HCT116 (cell line): ENCODE measurements around the gene PRR35. TPM values are rescaled to one million over a fixed set of nuclear protein-coding genes. Genes with fewer than 3 reads are reported as not detected.
A peak's percentile ranks its signal among the peaks of the same experiment; 100 is the strongest.

Source experiments
- ATAC-seq: fragments of 200-7000 bp; cut with Tn5 transposase; 2 replicates; pipeline ENCODE4 v1.9.1; 2020; ENCODE audit warnings: mild to moderate bottlenecking, moderate library complexity
- BruUV-seq: library from RNA; stranded (reverse); fragments of 400-500 nt; replicated peaks from 2 replicates; lab custom pipeline; 2021; lab: Mats Ljungman, UMichigan
- CTCF ChIA-PET: fragments of 300-600 bp; sonication (Branson Sonifier 250); formaldehyde crosslinking; loops from one replicate; lab custom pipeline; 2021; ENCODE audit warnings: antibody characterized with exemption; lab: Charles Lee
- POLR2A ChIA-PET: fragments of 300-600, 350-600 bp; sonication (Branson Sonifier 250); formaldehyde crosslinking; loops from one replicate; lab custom pipeline; 2021; ENCODE audit warnings: antibody characterized with exemption; lab: Charles Lee
- RAD21 ChIA-PET, 2 experiments: fragments of 300-600 bp; sonication (Branson Sonifier 250); formaldehyde crosslinking; loops; one replicate each; lab custom pipeline; 2023; ENCODE audit warnings: low total read pairs in 2 of 2; ENCODE audit not compliant: uncharacterized antibody in 2 of 2, unreplicated experiment in 2 of 2, low non-redundant PET in 1 of 2; lab: Charles Lee
- DNase-seq: peaks from one replicate; pipeline ENCODE4 v3.0.0-alpha.2; 2010; ENCODE audit warnings: low read depth, low spot score
- H2AFZ ChIP-seq: fragments of 200-600 bp; shearing (Covaris generic), sonication (generic); 2 replicates; pipeline ENCODE4 v1.6.1; 2017; ENCODE audit warnings: low read depth, mixed run types, mixed read lengths, antibody characterized with exemption, low read length; ENCODE audit not compliant: poor library complexity, severe bottlenecking
- H3K27ac ChIP-seq: 2 replicates; pipeline ENCODE4 v1.5.1; 2012; ENCODE audit warnings: low read depth, low read length
- H3K27me3 ChIP-seq: fragments of 200-600 bp; sonication (generic); 2 replicates; pipeline ENCODE4 v1.6.1; 2016; ENCODE audit warnings: mixed run types, low read length, mixed read lengths; ENCODE audit not compliant: insufficient read depth
- H3K36me3 ChIP-seq, 2 experiments: fragments of 200-500 bp in 1 of 2; fragments of 200-600 bp in 1 of 2; sonication (Bioruptor generic) in 1 of 2; sonication (generic) in 1 of 2; 2 replicates each; pipeline versions ENCODE4 v1.5.1 to v1.6.1; 2014 to 2016; ENCODE audit warnings: low read length in 2 of 2, inconsistent platforms in 1 of 2, mixed read lengths in 1 of 2, mixed run types in 1 of 2; ENCODE audit not compliant: insufficient read depth in 2 of 2, control insufficient read depth in 1 of 2
- H3K4me1 ChIP-seq, 2 experiments: fragments of 200-600 bp in 1 of 2; sonication (generic) in 1 of 2; 2 replicates each; pipeline versions ENCODE4 v1.5.1 to v1.6.1; 2012 to 2017; ENCODE audit warnings: low read length in 2 of 2, inconsistent platforms in 1 of 2, mild to moderate bottlenecking in 1 of 2, mixed read lengths in 1 of 2, mixed run types in 1 of 2, moderate library complexity in 1 of 2; ENCODE audit not compliant: insufficient read depth in 2 of 2, control insufficient read depth in 1 of 2
- H3K4me2 ChIP-seq: fragments of 200-600 bp; sonication (generic); 2 replicates; pipeline ENCODE4 v1.6.1; 2017; ENCODE audit warnings: mixed run types, low read length, mixed read lengths
- H3K4me3 ChIP-seq, 2 experiments: fragments of 200-600 bp in 1 of 2; sonication (generic) in 1 of 2; replicated peaks in 1 of 2; 2 replicates each; pipeline ENCODE4 v1.5.1; 2011 to 2016; ENCODE audit warnings: low read length in 2 of 2, control low read depth in 1 of 2, low read depth in 1 of 2, mild to moderate bottlenecking in 1 of 2, mixed read lengths in 1 of 2, mixed run types in 1 of 2
- H3K79me2 ChIP-seq: fragments of 200-600 bp; sonication (generic); 2 replicates; pipeline ENCODE4 v1.6.1; 2017; ENCODE audit warnings: mild to moderate bottlenecking, mixed run types, low read length, moderate library complexity, mixed read lengths; ENCODE audit not compliant: insufficient read depth
- H3K9ac ChIP-seq: fragments of 200-600 bp; sonication (generic); 2 replicates; pipeline ENCODE4 v1.6.1; 2016; ENCODE audit warnings: low read length, mixed read lengths
- H3K9me2 ChIP-seq: fragments of 200-600 bp; sonication (generic), shearing (Covaris generic); 2 replicates; pipeline ENCODE4 v1.6.1; 2017; ENCODE audit warnings: mixed run types, mild to moderate bottlenecking, moderate library complexity; ENCODE audit not compliant: insufficient read depth
- H3K9me3 ChIP-seq, 2 experiments: fragments of 200-500 bp in 1 of 2; fragments of 200-600 bp in 1 of 2; sonication (Bioruptor generic) in 1 of 2; sonication (generic) in 1 of 2; 2 replicates each; pipeline ENCODE4 v1.6.1; 2014 to 2017; ENCODE audit warnings: low read length in 2 of 2, mixed read lengths in 2 of 2, inconsistent platforms in 1 of 2, low read depth in 1 of 2, mild to moderate bottlenecking in 1 of 2, mixed run types in 1 of 2, moderate library complexity in 1 of 2; ENCODE audit not compliant: control insufficient read depth in 1 of 2, insufficient read depth in 1 of 2
- H4K20me1 ChIP-seq: fragments of 200-600 bp; sonication (generic), shearing (Covaris generic); 2 replicates; pipeline ENCODE4 v1.6.1; 2017; ENCODE audit warnings: mixed run types, mild to moderate bottlenecking, moderate library complexity; ENCODE audit not compliant: insufficient read depth
- MAX ChIP-seq: IDR thresholded peaks from 2 replicates; pipeline ENCODE4 v1.6.1; 2012
- POLR2A ChIP-seq: IDR thresholded peaks from 2 replicates; pipeline ENCODE4 v1.7.0; 2011; ENCODE audit warnings: borderline replicate concordance; ENCODE audit not compliant: insufficient read depth, insufficient read length; ENCODE audit errors: extremely low read depth
- POLR2AphosphoS5 ChIP-seq: IDR thresholded peaks from 2 replicates; pipeline ENCODE4 v1.6.1; 2011; ENCODE audit warnings: mild to moderate bottlenecking, low read depth, low read length, moderate library complexity
- intact Hi-C: fragments of 100-400 bp; cut with micrococcal nuclease; formaldehyde crosslinking; loops from 2 replicates; pipeline ENCODE4 v1.10.0; 2022
- total RNA-seq: library from RNA; stranded (reverse); gene quantifications from one replicate; pipeline ENCODE4 v1.2.1, GENCODE V29; 2021; ENCODE audit not compliant: unreplicated experiment
- TF ChIP-seq, protein P1 (sequence below): IDR thresholded peaks from 2 replicates; pipeline ENCODE4 v1.6.1; 2011; ENCODE audit warnings: mild to moderate bottlenecking, low read length, moderate library complexity; ENCODE audit not compliant: insufficient replicate concordance; ENCODE audit errors: extremely low read depth

Gene PRR35
- total RNA-seq, 1 experiment from 2014 or later: not detected

GRCh38 chr16:591892-592517 lies 31.8 kb downstream of the PRR35 start:
- Histone ChIP-seq H4K20me1 (no peaks in the 10 kb centered on the region), H3K27ac (peak overlapping the region; percentile 76; the same call in 1 of the 2 replicates), H3K4me2 (peak overlapping the region; percentile 70), H3K9ac (0 out of 2 replicates have a peak overlapping the region, but pooled peaks have one; percentile 36), H3K4me1 (peaks cover 30 to 41% of the 10 kb centered on the region in 2 experiments), H2AFZ (no peak overlapping the region), H3K79me2 (peaks cover 33% of the 10 kb centered on the region; the same call in 1 of the 2 replicates)
- POLR2A ChIA-PET: interaction anchor here (0.5 kb wide), 1 partner anchor 1409 kb away, joined by 3 read pairs; no protein-coding TSS in a partner anchor
- ATAC-seq: no peak
- RAD21 ChIA-PET: no interaction called here
- no peak for TF ChIP-seq POLR2A
- TF ChIP-seq, protein P1, sequence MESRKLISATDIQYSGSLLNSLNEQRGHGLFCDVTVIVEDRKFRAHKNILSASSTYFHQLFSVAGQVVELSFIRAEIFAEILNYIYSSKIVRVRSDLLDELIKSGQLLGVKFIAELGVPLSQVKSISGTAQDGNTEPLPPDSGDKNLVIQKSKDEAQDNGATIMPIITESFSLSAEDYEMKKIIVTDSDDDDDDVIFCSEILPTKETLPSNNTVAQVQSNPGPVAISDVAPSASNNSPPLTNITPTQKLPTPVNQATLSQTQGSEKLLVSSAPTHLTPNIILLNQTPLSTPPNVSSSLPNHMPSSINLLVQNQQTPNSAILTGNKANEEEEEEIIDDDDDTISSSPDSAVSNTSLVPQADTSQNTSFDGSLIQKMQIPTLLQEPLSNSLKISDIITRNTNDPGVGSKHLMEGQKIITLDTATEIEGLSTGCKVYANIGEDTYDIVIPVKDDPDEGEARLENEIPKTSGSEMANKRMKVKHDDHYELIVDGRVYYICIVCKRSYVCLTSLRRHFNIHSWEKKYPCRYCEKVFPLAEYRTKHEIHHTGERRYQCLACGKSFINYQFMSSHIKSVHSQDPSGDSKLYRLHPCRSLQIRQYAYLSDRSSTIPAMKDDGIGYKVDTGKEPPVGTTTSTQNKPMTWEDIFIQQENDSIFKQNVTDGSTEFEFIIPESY: no peak
- TF ChIP-seq, all 23 proteins: peak for 0
- DNase-seq: no peak
- no TSS peak for BruUV-seq
- CTCF ChIA-PET: no interaction called here
- Histone ChIP-seq H3K36me3 (no peaks in the 10 kb centered on the region), H3K9me3 (no peaks in the 10 kb centered on the region), H3K9me2 (no peaks in the 10 kb centered on the region), H3K4me3 (no peak overlapping the region), H3K27me3 (no peaks in the 10 kb centered on the region)
- intact Hi-C loops: loop anchor here (5.0 kb wide), 1 partner anchor 35 kb away; no protein-coding TSS in a partner anchor

GRCh38 chr16:592518-593306 lies 32.5 kb downstream of the PRR35 start:
- peak overlapping the region; percentile 70 for H3K4me2 ChIP-seq
- H3K36me3 ChIP-seq: no peaks in the 10 kb centered on the region
- H3K27ac ChIP-seq: peak overlapping the region; percentile 76
- BruUV-seq: no TSS peak
- ChIA-PET RAD21 (no interaction called here), CTCF (interaction anchor here (1.0 to 1.1 kb wide), 2 partner anchors 14 to 55 kb away, joined by 3 to 4 read pairs; no protein-coding TSS in a partner anchor), POLR2A (interaction anchor here (0.5 kb wide), 1 partner anchor 1409 kb away, joined by 3 read pairs; no protein-coding TSS in a partner anchor)
- peak overlapping the region in 1 of 2 experiments; percentile 13; a peak in 1 of 4 replicates for H3K4me3 ChIP-seq
- peaks cover 32% of the 10 kb centered on the region; the same call in 1 of the 2 replicates for H3K79me2 ChIP-seq
- TF ChIP-seq MAX (peak; percentile 8; the same call in 1 of the 2 replicates), POLR2AphosphoS5 (no peak)
- H4K20me1 ChIP-seq: no peaks in the 10 kb centered on the region
- H2AFZ ChIP-seq: no peak overlapping the region
- no peaks in the 10 kb centered on the region for H3K27me3 ChIP-seq
- ATAC-seq (no peak), DNase-seq (no peak)
- no peaks in the 10 kb centered on the region for H3K9me3 ChIP-seq
- H3K9ac ChIP-seq: peak overlapping the region; percentile 36
- H3K9me2 ChIP-seq: no peaks in the 10 kb centered on the region
- intact Hi-C loops: loop anchor here (5.0 kb wide), 1 partner anchor 35 kb away; no protein-coding TSS in a partner anchor
- H3K4me1 ChIP-seq: peaks cover 30 to 40% of the 10 kb centered on the region in 2 experiments
